Measurements from ENCODE around the gene IL20. TPM values are rescaled to one million over a fixed set of nuclear protein-coding genes. Genes with fewer than 3 reads are reported as not detected.

Gene IL20
- total and polyA plus RNA-seq, 2 of the 8 experiments (the other 6 are each of a cell fraction or from before 2014, with no cell fraction given): not detected

GRCh38 chr1:206856674-206857464 lies 8.6 kb upstream of the IL20 start:
- DNase-seq (ENCODE audit: low read depth in 1 of 2, low spot score in 2 of 2) (no peak), FAIRE-seq (no peak)
- H3K4me2 ChIP-seq (ENCODE audit: insufficient read depth in 1 of 2, low read depth in 2 of 2, low read length in 2 of 2): no peak overlapping the region
- no peak overlapping the region for H2BK120ac ChIP-seq (replicated peaks; ENCODE audit: low read depth, low read length)
- no peak overlapping the region for H3K14ac ChIP-seq (ENCODE audit: insufficient read length)
- no peaks in the 10 kb centered on the region for H3K36me3 ChIP-seq (ENCODE audit: control insufficient read depth in 2 of 4, insufficient read depth in 4 of 4, low read length in 3 of 4)
- no peak overlapping the region for H3K56ac ChIP-seq (replicated peaks; ENCODE audit: insufficient read length, low read depth, low read length)
- H3K9ac ChIP-seq (replicated peaks in 1 of 4; ENCODE audit: extremely low read depth in 1 of 4, low read depth in 3 of 4, low read length in 3 of 4): no peak overlapping the region
- no peaks in the 10 kb centered on the region for H3K27me3 ChIP-seq (replicated peaks in 1 of 4; ENCODE audit: control insufficient read depth in 3 of 4, extremely low read depth in 1 of 4, insufficient read depth in 3 of 4, low read length in 3 of 4)
- no peak overlapping the region for H3K4me3 ChIP-seq (ENCODE audit: extremely low read depth in 1 of 4, insufficient read depth in 2 of 4, low read depth in 3 of 4, low read length in 4 of 4)
- ChIA-PET CTCF (ENCODE audit: partially characterized antibody) (interaction anchor here (0.7 to 7.7 kb wide), 35 partner anchors 8 to 197 kb away, joined by 3 to 60 read pairs (median 4); partner anchors contain the start of genes IL20 and IL24), POLR2A (ENCODE audit: partially characterized antibody) (no interaction called here)
- no peaks in the 10 kb centered on the region for H3K4me1 ChIP-seq (replicated peaks in 1 of 4; ENCODE audit: control insufficient read depth in 3 of 4, insufficient read depth in 4 of 4, low read length in 3 of 4)
- H4K5ac ChIP-seq (ENCODE audit: insufficient read length, low read depth, low read length): no peak overlapping the region
- H4K20me1 ChIP-seq (replicated peaks in 1 of 2; ENCODE audit: control insufficient read depth in 1 of 2, insufficient read depth in 2 of 2, low read length in 2 of 2): no peaks in the 10 kb centered on the region
- 0 out of 4 replicates have a peak, but pooled peaks cover 0 to 4% of the 10 kb centered on the region in 2 experiments for H3K9me3 ChIP-seq (ENCODE audit: insufficient read depth in 2 of 2, low read depth in 1 of 2, low read length in 1 of 2)
- H4K91ac ChIP-seq (replicated peaks; ENCODE audit: insufficient read length, low read length): no peak overlapping the region
- no peak overlapping the region for H2BK12ac ChIP-seq (ENCODE audit: low read depth, low read length)
- H3K79me2 ChIP-seq (ENCODE audit: control insufficient read depth in 1 of 2, insufficient read depth in 2 of 2, low read length in 2 of 2): no peaks in the 10 kb centered on the region
- no peak overlapping the region for H4K8ac ChIP-seq (ENCODE audit: extremely low read depth, insufficient read depth, low read length)
- H3K4ac ChIP-seq (replicated peaks; ENCODE audit: insufficient read length, low read depth, low read length): no peak overlapping the region
- no peak overlapping the region for H2BK15ac ChIP-seq (ENCODE audit: low read length)
- no peaks in the 10 kb centered on the region for H3K79me1 ChIP-seq (ENCODE audit: low read depth, low read length)
- H2AK5ac ChIP-seq (ENCODE audit: low read depth, low read length): no peak overlapping the region
- no peak overlapping the region for H2AFZ ChIP-seq (ENCODE audit: low read length)
- no peaks in the 10 kb centered on the region for H3K23me2 ChIP-seq (ENCODE audit: low read depth, low read length)
- H3K18ac ChIP-seq (ENCODE audit: extremely low read depth, low read length): no peak overlapping the region
- H2BK5ac ChIP-seq (ENCODE audit: low read depth, low read length): no peak overlapping the region
- no peak overlapping the region for H3K23ac ChIP-seq (ENCODE audit: insufficient read length)
- H2BK20ac ChIP-seq (ENCODE audit: low read length): no peak overlapping the region
- no peak overlapping the region for H3K27ac ChIP-seq (ENCODE audit: low read depth, low read length)
- 91% methylated on average over 5 of the region's 5 CpGs; no CpG with 5 or more reads in 1 of the 2 experiments for WGBS, 2 experiments (ENCODE audit: extremely low coverage in 1 of 2, insufficient coverage in 1 of 2, insufficient read length in 1 of 2, insufficient replicate concordance in 2 of 2, low coverage in 1 of 2, low lambda C conversion rate in 2 of 2, missing lambda C conversion rate in 1 of 2)
- no peak for TF ChIP-seq JUN (IDR thresholded peaks at IDR 0.05; ENCODE audit: low read depth, low read length)
- 0 out of 4 replicates have a peak, but pooled peaks have one; percentile 1 to 22 for TF ChIP-seq RAD21 (IDR thresholded peaks at IDR 0.05 in 1 of 2, conservative IDR thresholded peaks at IDR 0.05 in 1 of 2; ENCODE audit: low read depth in 2 of 2, low read length in 2 of 2)
- peak; percentile 39 to 47 (median 46) for TF ChIP-seq CTCF (IDR thresholded peaks at IDR 0.05; ENCODE audit: control extremely low read depth in 1 of 3, insufficient read depth in 1 of 3, low read depth in 1 of 3, low read length in 3 of 3)
- no peak for TF ChIP-seq KDM4A (IDR thresholded peaks at IDR 0.05; ENCODE audit: low read depth, low read length, severe bottlenecking)
- no peak for TF ChIP-seq TEAD4 (IDR thresholded peaks at IDR 0.05; ENCODE audit: low read depth, low read length)
- 0 out of 2 replicates have a peak, but pooled peaks have one; percentile 30 for TF ChIP-seq KDM1A (IDR thresholded peaks at IDR 0.05; ENCODE audit: borderline replicate concordance, low read length)
- TF ChIP-seq POLR2AphosphoS5 (IDR thresholded peaks at IDR 0.05; ENCODE audit: low read depth, low read length): no peak
- no peak for TF ChIP-seq SIX5 (IDR thresholded peaks at IDR 0.05; ENCODE audit: low read depth, low read length)
- no peak for TF ChIP-seq EZH2 (IDR thresholded peaks at IDR 0.05; ENCODE audit: low read depth, low read length, severe bottlenecking)

Data from H1 (cell line).